Inflammatory macrophage treated with lipopolysaccharide for 4 hours (primary cell): ENCODE data around the gene BACH2.
"Not testable (repeated sequence)": the region's sequence is repeated elsewhere in the genome, so short reads cannot be mapped to it uniquely, and the experiment has no call there.

Experiments
- DNase-seq: peaks from one replicate; pipeline ENCODE4 v3.0.0-alpha.2; 2020

BACH2 gene

DNA sequence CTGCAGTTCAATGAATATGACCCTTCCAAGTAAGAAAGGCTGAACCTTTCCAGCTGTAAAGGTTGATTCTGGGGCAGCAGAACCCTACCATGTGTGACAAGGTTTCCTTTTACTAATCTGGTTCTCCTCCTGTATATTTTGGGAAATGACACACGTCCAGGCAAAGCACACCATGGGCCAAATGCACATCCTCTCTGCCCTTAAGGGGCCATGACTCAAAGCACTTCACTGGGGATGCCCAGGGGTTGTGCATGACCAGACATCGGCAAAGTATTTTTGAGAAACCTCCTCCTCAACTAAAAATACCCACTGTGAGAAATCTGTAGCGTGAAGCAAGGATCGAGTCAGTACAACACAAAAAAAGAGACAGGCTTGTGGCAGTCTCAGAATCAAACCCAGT lies 174.7 kb downstream of the BACH2 start:
- DNase-seq, result no peak

DNA sequence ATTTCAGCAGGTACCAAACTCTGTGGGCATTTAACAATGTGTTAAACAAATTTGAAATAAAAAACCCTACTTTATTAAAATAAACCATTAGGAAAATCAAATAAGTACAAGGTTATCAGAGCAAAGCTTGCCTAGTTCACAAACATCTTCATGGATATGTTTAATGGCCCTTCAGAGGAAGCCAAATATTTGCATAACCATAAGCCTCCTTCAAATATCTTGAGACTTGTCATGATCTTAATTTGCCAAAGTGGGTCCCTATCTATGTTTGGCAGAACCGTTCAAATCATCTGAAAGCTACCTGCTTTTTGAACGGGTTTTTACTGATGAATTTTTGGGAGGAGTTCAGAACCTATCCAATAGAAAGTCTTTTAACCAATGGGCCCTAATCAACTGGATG lies 176.3 kb downstream of the BACH2 start:
- no peak for DNase-seq

DNA sequence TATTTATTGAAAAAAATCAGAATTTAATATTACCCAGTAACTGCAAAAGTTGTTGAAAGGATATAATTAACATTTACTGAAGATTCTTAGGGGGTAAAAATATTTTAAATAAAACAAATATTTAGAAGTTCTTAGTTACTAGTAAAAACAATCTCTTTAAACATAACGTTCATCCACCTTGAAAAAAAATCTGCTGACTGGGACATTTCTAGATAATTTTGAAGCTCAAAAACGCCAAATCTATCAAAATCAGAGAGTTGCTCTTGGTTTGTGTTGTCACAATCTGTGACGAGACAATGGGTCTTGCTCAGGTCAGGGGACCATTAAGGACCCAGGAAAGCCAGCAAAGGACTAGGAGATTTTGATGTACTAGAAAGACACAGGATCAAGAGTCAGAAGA lies 177.0 kb downstream of the BACH2 start:
- DNase-seq, result no peak

DNA sequence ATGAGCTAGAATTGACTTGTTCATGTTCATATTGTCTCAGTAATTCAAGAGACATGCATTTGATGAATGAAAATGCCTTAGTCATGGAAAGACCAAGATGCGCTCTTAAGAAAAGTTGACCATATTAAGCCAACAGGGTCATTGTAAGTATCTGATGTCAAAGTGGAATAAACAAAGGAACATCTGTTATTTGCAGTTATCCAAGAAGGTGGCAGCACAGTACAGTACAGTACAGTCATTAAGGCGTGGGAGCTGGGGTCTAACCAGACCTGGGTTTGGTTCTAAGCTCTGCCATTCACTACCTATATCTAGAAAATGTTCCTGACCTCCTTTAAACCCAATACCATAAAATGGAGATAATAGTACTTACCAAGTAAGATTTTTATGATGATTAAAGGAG lies 178.1 kb downstream of the BACH2 start:
- DNase-seq, result no peak

DNA sequence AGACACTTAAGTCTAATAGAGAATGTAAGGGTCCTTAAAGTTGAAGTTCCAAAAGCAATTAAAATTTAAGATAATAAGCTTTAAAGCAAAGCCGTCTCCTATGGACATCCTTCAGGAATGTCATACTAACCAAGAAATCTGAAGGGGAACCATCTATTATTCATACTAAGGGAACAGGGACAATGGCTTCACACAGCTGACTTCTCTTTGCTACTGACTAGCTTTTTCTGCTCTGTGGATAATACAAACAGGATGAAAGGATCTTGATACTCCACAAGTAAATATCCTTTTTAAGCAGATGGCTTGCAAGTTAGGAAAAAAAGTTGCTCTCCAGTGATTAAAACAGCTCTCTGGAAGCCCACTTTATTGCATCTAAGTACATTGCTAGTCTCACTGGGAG lies 178.6 kb downstream of the BACH2 start:
- DNase-seq, result no peak

DNA sequence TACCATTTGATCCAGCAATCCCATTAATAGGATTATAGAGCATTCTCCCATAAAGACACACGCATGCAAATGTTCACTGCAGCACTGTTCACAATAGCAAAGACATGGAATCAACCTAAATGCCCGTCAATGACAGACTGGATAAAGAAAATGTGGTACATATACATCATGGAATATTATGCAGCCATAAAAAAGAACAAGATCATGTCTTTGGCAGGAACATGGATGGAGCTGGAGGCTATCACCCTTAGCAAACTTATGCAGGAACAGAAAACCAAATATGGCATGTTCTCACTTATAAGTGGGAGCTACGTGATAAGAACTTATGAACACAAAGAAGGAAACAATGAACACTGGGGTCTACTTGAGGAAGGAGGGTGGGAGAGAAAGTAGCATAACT lies 180.5 kb downstream of the BACH2 start:
- DNase-seq, result not testable (repeated sequence)

DNA sequence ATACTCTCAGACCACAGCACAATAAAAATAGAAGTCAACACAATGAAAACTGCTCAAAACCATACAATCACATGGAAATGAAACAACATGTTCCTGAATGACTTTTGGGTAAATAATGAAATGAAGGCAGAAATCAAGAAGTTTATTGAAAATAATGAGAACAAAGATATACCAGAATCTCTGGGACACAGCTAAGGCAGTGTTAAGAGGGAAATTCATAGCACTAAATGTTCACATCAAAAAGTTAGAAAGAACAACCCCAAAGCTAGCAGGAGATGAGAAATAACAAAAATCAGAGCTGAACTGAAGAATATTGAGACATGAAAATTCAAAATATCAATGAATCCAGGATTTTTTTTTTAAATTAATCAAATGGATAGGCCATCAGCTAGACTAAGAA lies 183.3 kb downstream of the BACH2 start:
- DNase-seq, result no peak

DNA sequence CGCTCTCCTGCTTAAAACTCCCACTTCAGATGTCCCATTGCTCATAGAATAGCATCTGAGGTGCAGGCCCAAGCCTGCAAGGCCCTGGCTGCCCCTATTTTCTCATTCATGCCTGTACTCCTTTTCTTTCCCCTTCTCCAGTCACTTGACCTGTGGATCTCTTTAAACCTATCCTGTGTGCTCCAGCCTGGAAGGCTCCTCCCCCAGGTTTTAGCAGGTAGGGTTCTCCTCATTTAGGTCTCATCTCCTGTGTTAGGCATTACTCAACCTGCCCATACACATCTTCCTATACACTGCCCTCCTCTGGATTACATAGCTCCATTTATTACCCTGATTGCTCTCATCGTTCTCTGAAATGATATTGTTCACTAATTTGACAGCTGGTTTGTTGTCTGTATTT lies 185.3 kb downstream of the BACH2 start:
- DNase-seq, result no peak

DNA sequence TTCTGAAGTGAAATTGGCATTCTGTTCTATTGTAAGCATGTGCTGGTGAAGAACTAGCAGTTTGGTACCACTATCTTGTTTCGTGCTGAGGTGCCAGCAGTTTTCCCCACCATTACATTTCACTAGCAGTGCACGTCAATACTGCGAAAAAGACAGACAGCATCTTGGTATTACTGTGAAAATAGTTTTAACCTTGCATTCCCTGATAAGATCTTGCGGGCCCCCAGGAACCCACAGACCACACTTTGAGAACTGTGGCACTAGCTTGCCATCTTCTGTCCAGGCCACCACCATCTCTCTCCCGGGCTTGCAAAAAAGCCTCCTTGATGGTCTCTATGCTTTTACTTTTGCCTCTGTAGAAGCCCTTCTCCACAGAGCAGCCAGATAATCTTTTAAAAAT lies 185.7 kb downstream of the BACH2 start:
- no peak for DNase-seq

DNA sequence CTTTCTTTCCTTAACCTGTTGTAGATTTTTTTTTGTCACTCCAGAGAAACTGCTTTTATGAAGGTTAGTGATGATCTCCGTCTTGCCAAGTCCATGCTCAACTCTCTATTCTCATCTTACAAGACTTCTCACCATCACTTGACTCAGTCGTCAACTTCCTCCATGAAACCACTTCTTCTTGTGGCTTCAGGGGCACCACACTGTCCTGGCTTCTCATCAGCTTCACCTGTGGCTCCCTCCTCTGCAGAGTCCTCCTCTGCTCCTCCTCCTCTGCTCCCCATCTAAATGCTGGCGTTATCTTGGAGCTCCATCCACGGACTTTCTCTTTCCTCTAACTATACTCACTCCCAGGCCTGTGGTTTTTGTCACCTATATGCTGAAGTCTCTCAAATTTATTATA lies 187.5 kb downstream of the BACH2 start:
- DNase-seq, result peak; percentile 39

DNA sequence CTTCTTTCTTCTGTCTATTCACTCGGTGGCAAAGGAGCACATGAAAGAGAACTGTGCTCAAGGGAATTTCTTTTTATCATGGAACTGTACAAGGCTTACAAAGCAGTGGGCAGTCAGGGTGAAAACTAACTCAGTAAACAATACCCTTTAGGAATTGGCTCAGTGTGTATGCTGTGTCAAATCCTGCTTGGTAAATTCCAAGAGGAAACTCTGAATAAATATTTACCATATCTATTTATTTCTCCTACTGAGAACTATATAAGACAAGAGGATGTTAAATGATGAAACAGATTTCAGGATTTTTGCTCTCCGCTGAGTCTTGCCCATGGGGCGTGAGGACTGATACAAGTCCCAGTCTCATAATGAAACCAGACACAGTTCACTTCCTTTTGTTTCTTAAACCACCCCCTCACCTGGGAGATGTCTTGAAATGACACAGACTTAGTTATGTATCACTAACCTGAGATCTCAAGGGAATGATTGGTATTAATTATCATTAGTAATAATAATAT lies 188.8 kb downstream of the BACH2 start:
- peak; percentile 79 for DNase-seq

DNA sequence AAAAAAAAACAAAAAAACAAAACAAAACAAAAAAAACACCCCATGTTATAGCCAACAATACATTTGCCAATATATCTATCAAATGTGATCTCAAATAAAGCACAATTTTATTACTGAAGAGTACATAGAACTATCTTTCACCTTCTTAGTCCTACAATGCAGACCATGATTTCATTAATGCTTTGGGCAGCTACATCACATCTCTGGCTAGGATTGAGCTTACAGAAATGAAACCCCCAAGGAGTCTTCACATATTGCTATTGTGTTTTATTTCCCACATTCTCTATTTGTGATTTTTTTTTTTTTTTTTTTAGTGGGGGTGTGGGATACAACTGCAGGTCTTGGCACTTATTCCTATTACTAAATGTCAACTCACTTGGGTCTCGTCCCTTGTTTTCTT lies 189.3 kb downstream of the BACH2 start:
- DNase-seq, result no peak

DNA sequence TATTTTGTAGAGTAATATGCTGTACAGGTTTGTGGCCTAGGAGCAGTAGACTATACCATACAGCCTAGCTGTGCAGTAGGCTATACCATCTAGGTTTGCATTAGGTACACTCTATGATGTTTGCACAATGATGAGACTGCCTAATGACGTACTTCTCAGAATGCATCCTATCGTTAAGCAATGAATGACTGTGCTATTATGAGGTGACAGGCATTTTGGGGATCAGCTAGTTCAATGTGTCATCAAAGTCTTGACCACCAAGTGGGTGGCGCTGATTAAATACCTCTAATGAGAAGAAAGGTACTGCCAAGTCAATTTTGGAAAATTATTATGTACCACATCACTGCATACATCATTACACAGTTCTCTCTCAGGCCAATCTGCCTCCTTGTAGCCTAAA lies 190.2 kb downstream of the BACH2 start:
- peak; percentile 81 for DNase-seq

DNA sequence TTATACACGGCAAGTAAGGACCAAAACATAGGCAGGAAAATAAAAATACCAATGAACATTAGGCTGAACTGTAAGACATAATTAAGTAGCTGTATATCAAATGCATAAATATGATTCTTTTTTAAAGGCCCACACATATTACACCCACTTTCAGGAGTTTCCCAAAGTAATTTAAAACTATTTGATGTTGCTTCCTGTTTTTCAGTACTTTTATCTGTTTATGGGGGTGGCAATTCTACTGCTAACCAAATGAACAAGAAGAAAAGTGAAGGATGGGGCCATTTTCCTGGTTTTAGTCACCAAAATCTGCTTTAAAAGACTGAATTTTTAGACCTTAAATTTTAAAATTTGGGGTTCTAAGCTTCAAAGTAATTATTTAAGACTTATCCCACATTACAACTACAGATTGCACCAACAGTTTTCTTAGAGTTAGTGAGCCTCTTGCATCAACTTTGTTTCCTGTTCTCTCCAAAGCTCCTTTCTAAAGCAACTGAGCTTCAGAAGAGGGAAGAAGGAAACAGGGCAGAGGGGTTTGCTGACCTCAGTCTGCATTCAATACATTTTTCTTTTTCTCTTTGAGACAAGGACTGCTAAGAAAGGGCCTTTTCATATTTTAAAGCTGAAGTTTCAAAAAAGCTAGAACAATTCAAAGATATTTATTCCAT lies 191.0 kb downstream of the BACH2 start:
- peak; percentile 84 for DNase-seq

DNA sequence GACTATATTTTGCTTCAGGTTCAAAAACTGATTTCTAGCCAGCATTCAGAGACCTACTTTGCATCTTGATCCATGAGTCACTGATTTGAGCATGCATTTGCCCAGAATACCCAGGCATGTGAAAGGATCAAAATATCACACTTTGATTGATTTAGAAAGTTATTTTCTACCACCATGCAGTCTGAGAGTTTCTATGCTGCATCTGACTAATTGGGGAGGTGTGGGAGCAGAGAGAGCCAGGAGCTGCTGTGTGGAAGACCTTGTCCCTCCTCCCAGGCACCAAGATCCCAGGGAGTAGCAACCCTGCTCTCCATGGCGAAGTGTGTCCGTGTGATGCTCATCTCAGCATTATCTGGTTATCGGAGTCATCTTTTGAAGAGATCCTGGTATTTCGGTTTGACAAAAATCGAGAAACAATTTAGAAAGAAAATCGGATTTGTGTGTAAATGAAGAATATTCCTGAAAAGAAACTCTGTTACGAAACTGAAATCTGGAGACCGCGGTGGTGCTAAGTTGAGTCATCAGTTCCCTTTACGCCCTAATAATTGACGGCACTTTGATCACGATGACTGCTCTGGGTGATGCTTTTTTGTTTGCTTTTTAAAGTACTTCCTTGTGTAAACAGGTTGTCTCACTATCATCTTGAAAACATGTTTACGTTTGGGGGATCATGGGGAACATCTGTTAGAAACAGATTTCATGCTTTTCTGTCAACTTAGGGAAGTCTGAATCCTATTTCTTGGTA lies 193.4 kb downstream of the BACH2 start:
- peak; percentile 91 for DNase-seq

DNA sequence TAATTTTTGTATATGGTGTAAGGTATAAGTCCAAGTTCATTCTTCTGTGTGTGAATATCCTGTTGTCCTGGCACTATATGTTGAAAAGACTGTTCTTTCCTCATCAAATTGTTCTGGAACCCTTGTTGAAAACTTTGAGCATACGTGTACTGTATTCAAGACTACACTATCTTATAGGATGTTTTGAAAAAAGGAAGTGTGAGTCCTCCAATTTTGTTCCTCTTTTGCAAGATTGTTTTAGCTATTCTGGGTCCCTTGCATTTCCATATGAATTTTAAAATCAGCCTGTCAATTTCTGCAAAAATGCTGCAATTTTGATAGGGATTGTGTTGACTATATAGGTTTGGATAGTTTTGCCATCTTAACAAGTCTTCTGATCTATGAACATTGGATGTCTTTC lies 195.2 kb downstream of the BACH2 start:
- peak; percentile 65 for DNase-seq

DNA sequence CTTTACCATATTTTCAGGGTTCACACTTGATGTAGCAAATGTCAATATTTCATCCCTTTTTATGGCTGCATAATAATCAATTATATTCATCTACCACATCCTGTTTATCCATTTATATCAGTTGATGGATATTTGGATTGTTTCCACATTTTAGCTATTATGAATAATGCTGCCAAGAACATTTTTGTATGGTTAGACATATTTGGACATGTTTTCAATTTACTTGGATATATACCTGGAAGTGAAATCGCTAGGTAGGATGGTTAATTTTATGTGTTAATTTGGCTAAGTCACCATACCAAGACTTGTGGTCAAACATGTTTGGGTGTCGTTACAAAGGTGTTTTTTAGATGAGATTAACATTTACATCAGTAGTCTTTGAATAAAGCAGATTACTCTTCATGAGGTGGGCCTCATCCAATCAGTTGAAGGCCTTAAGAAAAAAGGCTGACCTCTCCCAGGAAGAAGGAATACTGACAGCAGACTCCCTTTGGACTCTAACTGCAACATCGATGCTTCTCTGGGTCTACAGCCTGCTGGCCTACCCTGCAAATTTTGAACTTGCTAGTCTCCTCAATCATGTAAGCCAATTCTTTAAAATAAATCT lies 196.5 kb downstream of the BACH2 start:
- no peak for DNase-seq

DNA sequence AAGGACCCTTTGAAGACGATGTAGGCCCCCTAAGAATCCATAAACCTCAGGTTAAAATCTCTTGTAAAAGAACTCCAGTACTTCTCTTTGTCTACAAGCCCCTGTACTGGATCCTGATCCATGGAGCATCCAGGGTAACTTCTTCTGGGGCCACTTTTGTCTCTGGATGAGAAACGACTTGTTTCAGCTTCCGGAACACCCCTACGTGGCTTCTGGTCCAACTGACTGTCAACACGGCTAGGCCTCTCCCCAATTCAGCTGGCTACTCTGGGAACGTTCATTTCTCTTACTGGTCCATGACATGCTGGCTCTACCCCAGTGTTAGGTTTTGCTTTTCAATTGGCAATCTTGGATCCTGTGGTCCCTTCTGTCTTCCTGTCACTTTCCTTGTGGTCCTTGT lies 198.0 kb downstream of the BACH2 start:
- no peak for DNase-seq

DNA sequence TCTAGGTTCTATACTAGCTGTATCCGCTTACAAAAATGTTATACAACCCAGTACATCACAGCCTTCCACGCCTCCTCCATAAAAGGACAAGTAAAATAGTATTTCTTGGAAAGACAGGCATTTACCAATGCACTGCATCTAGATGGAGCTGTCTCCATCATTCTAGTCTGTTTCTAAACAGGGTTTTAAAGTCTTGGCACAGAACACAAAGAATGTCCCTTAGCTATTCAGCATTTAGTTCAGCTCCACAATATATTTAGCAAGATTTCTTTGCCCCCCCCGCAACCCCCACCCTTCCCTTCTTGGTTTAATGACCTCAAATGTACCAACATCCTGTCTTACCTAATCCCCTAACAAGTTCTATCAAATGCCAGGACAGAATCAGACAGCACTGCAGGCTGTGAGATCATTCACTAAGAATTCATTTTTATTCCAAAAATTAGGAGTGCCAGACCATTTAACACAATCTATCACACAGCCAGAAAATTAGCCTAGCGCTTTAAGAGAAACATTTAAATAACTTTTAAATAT lies 198.6 kb downstream of the BACH2 start:
- peak; percentile 55 for DNase-seq

DNA sequence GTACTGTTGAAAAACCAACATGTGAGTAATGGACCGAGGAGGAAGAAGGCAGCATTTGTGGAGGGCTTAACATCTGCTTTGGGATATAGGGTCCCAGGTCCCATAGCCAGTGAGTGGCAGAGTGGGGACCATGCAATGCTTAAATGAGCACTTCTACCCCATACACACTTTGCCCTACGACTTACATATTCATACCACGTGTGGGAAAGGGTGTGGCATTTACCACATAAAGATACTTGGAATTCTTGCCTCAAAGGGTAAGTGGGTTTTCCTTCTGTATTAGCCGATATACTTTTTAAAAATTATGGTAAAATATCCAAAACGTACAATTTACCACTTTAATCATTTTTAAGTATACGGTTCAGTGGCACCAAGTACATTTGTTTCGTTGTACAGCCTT lies 199.3 kb downstream of the BACH2 start:
- DNase-seq, result no peak

DNA sequence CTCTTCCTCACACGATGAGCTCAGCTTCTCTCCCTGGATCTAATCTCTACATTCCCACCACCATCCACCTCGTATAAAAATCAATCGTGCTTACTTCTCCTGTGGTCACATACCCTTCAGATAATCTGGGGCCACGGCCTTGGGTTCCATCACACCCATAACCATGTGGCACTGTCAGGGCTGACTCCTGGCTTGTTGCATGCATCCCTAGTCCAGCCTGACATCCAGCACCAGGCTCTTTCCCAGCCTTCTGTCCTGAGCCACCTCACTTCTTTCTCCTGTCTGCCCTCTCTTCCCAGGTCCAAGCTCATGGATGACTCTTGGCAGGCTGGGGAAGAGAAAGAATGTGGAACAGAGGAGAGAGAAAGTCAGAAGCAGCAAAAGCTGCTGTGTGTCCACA lies 199.8 kb downstream of the BACH2 start:
- DNase-seq, result no peak

DNA sequence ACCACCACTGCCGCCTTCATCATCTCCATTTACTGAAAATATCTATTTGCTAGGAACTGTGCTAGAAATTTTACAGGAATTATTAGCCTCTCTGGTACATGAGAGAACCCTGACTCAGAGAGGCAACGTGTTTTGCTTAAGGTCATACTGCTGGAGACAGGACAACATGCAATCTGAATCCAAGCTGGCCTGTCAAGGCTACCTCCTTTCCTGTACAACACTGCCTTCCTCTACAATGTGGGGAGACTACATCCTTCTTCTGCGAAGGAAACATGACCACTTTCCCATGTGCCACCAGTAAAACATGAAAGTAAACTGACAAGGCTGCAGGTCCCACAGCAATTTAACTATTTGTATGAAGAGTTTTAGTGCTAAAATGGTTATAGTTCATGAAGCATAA lies 200.9 kb downstream of the BACH2 start:
- no peak for DNase-seq

DNA sequence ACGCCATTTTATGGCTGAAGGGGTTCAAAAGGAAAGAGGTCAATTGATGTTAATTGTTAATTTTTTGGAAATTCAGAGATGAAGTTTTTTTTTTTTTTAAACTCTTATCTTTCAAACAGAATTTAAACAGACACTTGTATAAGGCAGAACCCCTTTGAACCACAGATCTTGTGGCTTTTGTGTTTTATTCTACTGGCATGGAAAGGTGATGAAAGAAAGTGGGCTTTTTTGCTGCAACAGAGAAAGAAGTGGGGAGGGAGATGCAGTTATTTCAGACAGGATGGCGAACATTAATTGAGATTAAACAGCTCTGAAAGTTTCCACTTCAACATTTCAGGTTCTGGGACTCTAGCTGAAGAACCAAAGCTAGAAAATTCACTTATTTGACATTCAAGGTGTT lies 201.5 kb downstream of the BACH2 start:
- no peak for DNase-seq

DNA sequence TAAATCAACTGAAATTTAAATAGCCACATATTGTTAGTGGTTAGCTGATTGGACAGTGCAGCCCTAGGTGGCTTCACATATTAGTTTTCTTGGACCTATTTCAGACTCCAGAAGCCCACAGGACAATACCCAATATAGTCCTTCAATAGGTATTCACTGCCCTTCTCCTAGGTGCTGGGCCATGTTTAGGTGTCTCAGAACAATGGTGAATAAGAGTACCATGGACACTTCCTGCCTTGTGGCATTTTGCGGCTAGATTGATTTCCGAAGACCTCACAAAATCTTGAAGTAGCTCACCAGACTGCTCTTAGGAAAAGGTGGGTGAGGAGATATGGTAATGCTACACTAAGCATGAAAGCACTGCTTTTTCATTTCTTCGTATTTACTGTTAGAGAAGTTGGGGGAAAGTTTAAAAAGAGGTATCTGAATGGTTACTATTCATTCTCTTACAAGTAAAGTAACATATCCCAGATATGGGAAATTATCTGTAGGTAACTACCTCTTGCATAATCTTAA lies 203.0 kb downstream of the BACH2 start:
- DNase-seq, result no peak
